HG03097 (cell line): Measurements from ENCODE around the gene OLFM3.

Experiments used
- ATAC-seq: cut with Tn5 transposase; IDR thresholded peaks from one replicate; pipeline ENCODE4 v1.9.1; 2021; ENCODE audit not compliant: unreplicated experiment, low FRiP score

OLFM3 gene

GRCh38 chr1:101953623-101954022, 43.1 kb downstream of the OLFM3 start:
- ATAC-seq, result no peak

GRCh38 chr1:101945884-101946283, 50.8 kb downstream of the OLFM3 start:
- ATAC-seq, result no peak

- no peak for ATAC-seq
These were observed 53.5 kb downstream of the OLFM3 start for GRCh38 chr1:101943237-101943636.

- no peak for ATAC-seq
These were observed 54.1 kb downstream of the OLFM3 start for GRCh38 chr1:101942516-101943193.

- no peak for ATAC-seq
These were observed 58.0 kb downstream of the OLFM3 start for GRCh38 chr1:101938681-101939080.

- no peak for ATAC-seq
These were observed 67.4 kb downstream of the OLFM3 start for GRCh38 chr1:101929343-101929742.

GRCh38 chr1:101928829-101929228, 67.9 kb downstream of the OLFM3 start:
- no peak for ATAC-seq

- no peak for ATAC-seq
These were observed 72.0 kb downstream of the OLFM3 start for GRCh38 chr1:101924700-101925099.

GRCh38 chr1:101920577-101920976, 76.1 kb downstream of the OLFM3 start:
- ATAC-seq, result no peak

GRCh38 chr1:101918277-101918676, 78.4 kb downstream of the OLFM3 start:
- no peak for ATAC-seq

- ATAC-seq, result no peak
These were observed 81.1 kb downstream of the OLFM3 start for GRCh38 chr1:101915597-101915996.

- ATAC-seq, result no peak
These were observed 82.1 kb downstream of the OLFM3 start for GRCh38 chr1:101914473-101915242.

GRCh38 chr1:101911894-101912293, 84.8 kb downstream of the OLFM3 start:
- ATAC-seq, result no peak

- ATAC-seq, result no peak
These were observed 87.7 kb downstream of the OLFM3 start for GRCh38 chr1:101908980-101909379.

- ATAC-seq, result no peak
These were observed 89.5 kb downstream of the OLFM3 start for GRCh38 chr1:101907264-101907663.

- ATAC-seq, result no peak
These were observed 91.4 kb downstream of the OLFM3 start for GRCh38 chr1:101905283-101905835.

- ATAC-seq, result no peak
These were observed 94.5 kb downstream of the OLFM3 start for GRCh38 chr1:101902199-101902598.

GRCh38 chr1:101898137-101898536, 98.6 kb downstream of the OLFM3 start:
- no peak for ATAC-seq

- ATAC-seq, result no peak
These were observed 112.1 kb downstream of the OLFM3 start for GRCh38 chr1:101884621-101885020.

GRCh38 chr1:101875891-101876290, 120.8 kb downstream of the OLFM3 start:
- ATAC-seq, result no peak

GRCh38 chr1:101873672-101874071, 123.1 kb downstream of the OLFM3 start:
- ATAC-seq, result no peak

GRCh38 chr1:101859941-101860340, 136.8 kb downstream of the OLFM3 start:
- no peak for ATAC-seq
